ENCODE measurements around the gene ME2.
"Not testable (repeated sequence)": the region's sequence is repeated elsewhere in the genome, so short reads cannot be mapped to it uniquely, and the experiment has no call there.

Gene ME2

GRCh38 chr18:50849419-50849821, 29.5 kb upstream of the ME2 start:
- no peak for DNase-seq (ENCODE audit: low read depth)
- TF ChIP-seq CTCF (IDR thresholded peaks at IDR 0.05; ENCODE audit: control insufficient read depth, extremely low read depth, insufficient read depth), result no peak
- no peak overlapping the region for H3K4me3 ChIP-seq (ENCODE audit: low read depth, low read length)

- TF ChIP-seq CTCF (IDR thresholded peaks at IDR 0.05; ENCODE audit: control insufficient read depth, extremely low read depth, insufficient read depth), result no peak
- DNase-seq (ENCODE audit: low read depth), result no peak
- H3K4me3 ChIP-seq (ENCODE audit: low read depth, low read length), result no peak overlapping the region
Measured at GRCh38 chr18:50850307-50851065, 28.4 kb upstream of the ME2 start.

GRCh38 chr18:50853863-50854271, 25.1 kb upstream of the ME2 start:
- no peak for DNase-seq (ENCODE audit: low read depth)
- H3K4me3 ChIP-seq (ENCODE audit: low read depth, low read length), result no peak overlapping the region
- no peak for TF ChIP-seq CTCF (IDR thresholded peaks at IDR 0.05; ENCODE audit: control insufficient read depth, extremely low read depth, insufficient read depth)

- no peak overlapping the region for H3K4me3 ChIP-seq (ENCODE audit: low read depth, low read length)
- no peak for DNase-seq (ENCODE audit: low read depth)
- no peak for TF ChIP-seq CTCF (IDR thresholded peaks at IDR 0.05; ENCODE audit: control insufficient read depth, extremely low read depth, insufficient read depth)
Measured at GRCh38 chr18:50855976-50856757, 22.8 kb upstream of the ME2 start.

GRCh38 chr18:50857166-50857565, 21.8 kb upstream of the ME2 start:
- not testable (repeated sequence) for H3K4me3 ChIP-seq (ENCODE audit: low read depth, low read length); DNase-seq (ENCODE audit: low read depth)

GRCh38 chr18:50857694-50858093, 21.2 kb upstream of the ME2 start:
- DNase-seq (ENCODE audit: low read depth), result no peak
- H3K4me3 ChIP-seq (ENCODE audit: low read depth, low read length), result no peak overlapping the region
- TF ChIP-seq CTCF (IDR thresholded peaks at IDR 0.05; ENCODE audit: control insufficient read depth, extremely low read depth, insufficient read depth), result no peak

GRCh38 chr18:50859793-50860555, 18.9 kb upstream of the ME2 start:
- no peak overlapping the region for H3K4me3 ChIP-seq (ENCODE audit: low read depth, low read length)
- DNase-seq (ENCODE audit: low read depth), result no peak
- no peak for TF ChIP-seq CTCF (IDR thresholded peaks at IDR 0.05; ENCODE audit: control insufficient read depth, extremely low read depth, insufficient read depth)
